HG03108 (cell line): Measurements from ENCODE around the gene LRRC8A.
"Not testable (repeated sequence)": the region's sequence is repeated elsewhere in the genome, so short reads cannot be mapped to it uniquely, and the experiment has no call there.

Experiments
- ATAC-seq: cut with Tn5 transposase; IDR thresholded peaks from one replicate; pipeline ENCODE4 v1.9.1; 2021; ENCODE audit warnings: moderate library complexity; ENCODE audit not compliant: unreplicated experiment

The LRRC8A gene

DNA sequence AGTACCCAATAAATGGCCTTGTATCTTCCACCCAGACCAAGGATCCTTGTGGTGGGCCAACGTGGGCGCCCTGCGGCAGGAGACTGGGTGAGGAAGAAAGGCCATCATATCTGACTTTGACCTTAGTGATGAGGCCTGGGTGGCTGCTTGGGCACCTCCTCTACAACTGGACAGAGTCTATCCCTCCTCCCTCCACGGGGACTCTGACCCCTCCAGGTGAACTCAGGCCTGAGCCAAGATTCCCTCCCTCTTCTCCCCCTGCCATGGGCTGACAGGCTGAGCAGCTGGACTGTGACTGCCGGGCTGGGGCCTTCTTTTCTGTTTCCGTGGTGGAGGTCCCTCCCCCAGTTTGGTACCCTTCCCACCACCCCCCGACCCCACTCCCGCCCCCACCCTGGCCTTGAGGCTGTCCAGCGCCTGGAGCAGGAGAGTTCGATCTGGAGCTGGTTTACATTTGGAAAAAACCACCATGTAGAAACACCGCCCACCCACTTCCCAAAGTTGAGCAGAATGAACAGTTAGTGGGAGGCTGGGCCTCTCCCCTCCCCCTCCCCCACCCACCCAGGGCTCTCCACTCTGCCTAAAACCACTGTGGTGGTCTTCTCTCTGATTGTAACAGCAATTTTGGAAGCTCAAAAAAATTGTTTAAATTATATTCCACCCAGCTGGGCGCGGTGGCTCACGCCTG is 37.6 kb downstream of the LRRC8A start:
- no peak for ATAC-seq

DNA sequence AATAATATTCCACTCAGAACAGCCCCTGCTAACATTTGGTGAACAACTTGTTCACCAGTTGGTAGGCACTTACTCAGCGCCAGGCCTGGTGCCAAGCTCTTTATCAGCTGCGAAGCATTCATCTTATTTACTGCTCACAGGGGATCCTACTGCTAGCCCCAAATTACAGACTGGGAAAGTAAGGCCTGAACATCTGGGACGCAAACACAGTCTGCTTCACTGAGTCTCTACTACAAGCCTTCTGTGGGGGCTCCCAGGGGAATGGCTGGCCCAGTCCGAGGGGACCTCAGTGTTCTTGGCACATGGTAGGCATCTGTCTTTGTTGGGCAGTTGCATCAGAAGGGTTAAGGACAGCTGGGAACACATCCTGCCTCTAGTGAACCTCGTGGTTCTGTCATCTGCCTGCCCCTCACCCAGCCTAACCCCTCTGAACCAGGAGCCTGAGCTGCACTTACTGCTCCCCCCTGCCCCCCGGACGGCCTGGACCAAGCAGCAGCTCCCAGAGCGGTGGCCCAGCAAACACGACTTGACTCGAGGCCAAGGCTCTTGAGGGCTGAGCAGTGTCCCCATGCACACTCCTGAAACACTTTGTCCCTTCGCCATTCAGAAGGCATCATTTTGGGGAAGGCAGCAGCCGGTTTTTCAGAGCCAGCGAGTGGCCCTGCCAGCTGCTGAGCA is 38.6 kb downstream of the LRRC8A start, which contains the start of gene PHYHD1:
PHYHD1 (plus strand) TSS at position 602 of the 678 bp plus-strand sequence. CDS start 1,342 bp downstream, outside the sequence.
- no peak for ATAC-seq

DNA sequence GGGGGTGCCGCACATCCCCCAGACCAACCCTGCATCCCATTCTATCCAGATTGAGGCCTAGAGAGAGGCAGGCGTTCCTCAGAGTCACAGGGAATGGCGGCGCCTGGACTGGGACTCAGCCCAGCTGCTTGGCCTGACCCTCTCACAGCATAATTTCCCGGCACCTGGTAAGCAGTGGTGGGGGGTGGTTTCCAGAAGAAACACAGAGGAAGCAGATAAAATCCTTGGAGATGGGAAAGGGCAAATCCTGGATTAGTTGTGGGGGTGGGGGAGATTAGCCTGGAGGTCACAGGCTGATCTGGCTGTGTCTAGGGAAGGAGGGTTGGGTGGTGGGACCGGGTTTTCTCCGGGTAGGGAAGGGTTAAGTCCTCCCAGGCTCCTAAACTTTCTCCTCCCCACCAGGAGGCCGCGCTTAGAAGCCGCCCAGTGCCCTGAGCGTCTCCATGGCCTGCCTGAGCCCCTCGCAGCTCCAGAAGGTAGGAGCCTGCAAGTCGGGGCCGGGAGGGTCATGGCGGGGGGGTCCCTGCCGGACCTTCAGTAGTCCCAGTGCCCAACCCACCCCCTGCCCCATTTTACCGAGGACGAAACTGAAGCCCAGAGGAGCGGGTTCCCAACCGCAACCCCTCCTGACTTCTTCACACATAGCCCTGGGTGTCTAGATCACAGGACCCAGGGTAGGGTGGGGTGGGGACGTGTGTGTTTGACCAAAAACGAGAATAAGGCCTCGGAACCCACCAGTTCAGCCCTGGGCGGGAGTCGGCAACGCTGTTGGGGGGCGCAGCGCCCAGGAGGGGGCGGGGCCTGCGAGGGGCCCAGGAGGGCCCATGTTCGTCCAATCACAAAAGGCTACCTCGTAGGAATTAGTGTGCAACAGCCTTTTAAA is 40.2 kb downstream of the LRRC8A start:
- no peak for ATAC-seq

DNA sequence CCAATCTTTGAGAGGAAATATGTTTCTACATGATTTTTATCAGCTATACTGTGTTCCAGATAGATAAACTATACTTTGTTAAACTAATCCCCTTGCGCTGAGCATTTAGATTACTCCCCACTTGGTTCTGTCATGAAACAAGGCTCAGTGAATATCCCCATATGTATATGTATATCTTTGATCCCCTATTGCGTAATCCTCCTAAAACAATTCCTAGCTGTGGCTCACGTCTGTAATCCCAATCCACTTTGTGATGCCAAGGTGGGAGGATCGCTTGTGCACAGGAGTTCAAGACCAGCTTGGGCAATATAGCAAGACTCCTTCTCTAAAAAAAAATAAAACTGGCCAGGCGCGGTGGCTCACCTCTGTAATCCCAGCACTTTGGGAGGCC is 41.6 kb downstream of the LRRC8A start:
- no peak for ATAC-seq

DNA sequence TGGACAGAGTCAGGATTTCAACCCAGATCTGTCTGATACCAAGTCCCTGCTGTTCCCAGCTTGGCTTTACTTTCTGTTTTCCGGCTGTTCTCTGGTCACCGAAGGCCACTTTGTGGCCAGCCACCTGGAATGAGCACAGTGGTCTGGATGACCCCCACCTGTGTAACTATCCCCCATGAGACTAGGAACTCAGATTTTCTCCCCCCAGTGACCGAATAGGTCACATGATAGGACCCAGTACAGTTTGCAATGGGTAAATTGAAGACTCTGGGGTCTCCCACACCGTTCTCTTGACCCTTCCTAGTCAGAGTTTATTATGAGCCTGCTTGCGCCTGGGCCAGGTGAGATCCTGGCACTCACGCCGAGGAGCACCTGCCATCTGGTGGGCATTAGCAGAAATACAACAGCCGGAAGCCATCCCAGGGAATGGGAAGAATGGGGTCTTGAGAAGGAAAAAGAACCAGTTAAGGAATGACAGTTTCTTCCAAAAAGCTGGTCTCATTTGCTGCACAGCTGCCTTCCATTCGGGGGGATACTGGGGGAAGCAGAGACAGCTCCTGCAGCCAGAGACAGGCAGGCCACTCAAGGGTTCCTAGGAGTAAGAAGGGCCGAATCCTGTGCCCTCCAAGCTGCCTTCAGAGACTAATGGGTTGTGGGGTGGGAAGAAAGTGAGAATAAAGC is 45.9 kb downstream of the LRRC8A start:
- ATAC-seq: no peak

DNA sequence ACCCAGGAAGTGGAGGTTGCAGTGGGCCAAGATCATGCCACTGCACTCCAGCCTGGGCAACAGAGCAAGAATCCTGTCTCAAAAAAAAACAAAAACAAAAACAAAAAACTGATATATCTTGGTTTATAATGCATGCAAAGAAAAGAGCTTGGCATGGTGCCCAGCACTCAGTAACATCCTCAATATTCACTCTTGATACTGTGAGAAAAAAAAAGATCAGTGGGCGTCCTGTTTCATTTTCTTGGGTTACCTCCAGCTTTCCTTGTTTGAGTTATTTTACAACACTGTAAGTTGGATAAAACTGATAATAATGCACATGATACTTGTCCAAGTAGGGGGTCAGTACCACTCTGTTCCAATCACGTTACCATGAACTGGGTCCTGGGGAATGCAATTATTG is 46.7 kb downstream of the LRRC8A start:
- ATAC-seq: no peak

DNA sequence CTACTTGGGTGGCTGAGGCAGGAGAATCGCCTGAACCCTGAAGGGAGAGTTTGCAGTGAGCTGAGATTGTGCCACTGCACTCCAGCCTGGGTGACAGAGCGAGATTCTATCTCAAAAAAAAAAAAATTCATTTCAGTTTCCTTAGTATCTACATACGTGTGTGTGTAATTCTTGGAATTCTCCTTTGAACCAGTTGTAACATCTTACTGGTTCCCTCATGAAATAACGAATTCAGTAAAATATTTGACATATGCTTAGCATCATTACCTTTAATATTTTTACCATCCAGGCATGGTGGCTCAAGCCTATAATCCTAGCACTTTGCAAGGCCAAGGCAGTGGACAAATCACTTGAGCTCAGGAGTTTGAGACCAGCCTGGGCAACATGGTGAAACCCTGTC is 47.6 kb downstream of the LRRC8A start:
- no peak for ATAC-seq

DNA sequence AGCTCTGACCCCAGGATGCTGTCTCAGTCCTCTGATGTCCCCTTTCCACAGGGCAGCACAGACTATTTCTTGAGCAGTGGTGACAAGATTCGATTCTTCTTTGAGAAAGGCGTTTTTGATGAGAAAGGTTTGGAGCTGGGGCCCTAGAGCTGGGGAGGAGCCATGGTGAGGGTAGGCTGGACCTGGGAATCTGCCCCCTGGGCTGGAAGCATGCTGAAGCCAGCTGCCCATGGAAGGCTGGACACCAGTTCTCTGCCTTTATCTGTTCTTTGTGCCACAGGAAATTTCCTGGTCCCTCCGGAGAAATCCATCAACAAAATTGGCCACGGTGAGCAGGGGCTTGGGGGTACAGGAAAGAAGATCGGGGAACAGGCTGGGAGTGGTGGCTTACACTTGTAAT is 51.8 kb downstream of the LRRC8A start:
- no peak for ATAC-seq

DNA sequence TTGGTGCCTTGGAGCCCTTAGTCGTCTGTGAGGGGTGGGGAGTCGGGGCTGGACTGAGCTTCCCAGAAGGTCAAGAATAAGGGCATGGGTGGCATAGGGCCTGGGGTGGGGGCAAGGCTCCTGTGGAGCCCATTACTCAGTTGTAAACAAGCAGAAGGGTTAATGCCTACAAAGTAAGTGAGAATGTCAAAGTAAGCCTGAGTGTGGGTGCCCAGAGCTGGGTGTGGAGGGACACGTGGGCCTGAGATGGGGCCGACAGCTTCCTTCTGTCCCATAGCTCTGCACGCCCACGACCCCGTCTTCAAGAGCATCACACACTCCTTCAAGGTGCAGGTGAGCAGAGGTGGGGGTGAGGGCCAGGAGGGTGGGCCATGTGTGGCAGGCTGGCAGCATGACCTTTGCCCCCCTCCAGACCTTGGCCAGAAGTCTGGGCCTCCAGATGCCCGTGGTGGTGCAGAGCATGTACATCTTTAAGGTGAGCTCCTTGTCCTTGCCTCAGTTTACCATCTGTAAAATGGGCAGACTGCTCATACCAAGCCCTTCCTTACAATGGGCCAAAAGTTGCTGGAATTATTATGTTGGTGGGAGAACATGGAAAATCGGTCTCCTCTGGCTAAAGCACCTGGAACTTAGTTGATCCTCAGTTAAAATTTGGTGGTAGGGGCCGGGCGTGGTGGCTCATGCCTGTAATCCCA is 54.4 kb downstream of the LRRC8A start:
- ATAC-seq: no peak

DNA sequence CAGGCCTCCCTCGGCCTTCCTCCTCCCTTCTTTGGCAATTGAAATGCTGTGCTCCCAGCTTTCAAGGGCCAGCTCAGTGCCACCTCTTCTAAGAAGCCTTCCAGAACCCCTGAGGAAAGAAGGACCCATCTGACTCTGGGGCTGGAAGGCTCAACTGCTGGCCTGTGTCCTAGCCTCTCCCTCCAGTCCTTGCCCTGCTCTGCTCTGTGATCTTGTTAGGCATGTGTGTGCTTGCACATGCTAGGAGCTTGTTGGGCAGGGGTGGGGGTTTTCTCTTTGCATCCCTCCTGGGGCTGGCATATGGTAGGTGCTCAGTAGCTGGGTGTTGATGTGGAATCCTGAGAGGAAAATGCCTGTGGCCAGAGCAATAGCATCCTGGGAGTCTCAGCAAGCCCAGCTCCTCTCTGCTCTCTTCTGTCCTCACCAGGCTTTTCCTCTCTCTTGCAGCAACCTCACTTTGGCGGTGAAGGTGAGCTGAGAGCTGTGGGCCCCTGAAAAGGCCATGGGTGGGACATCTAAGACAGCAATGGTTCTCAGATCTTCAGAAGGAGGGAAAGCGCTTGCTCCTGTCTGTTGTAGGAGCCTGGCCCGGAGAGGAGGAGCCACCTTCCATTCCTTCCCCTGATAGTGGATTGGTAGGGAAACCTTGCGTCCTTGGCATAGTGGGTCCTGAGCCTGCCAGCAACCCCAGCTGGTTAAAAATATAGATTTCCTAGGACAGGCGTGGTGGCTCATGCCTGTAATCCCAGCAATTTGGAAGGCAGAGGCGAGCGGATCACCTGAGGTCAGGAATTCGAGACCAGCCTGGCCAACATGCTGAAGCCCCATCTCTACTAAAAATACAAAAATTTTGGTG is 55.6 kb downstream of the LRRC8A start:
- ATAC-seq: no peak

DNA sequence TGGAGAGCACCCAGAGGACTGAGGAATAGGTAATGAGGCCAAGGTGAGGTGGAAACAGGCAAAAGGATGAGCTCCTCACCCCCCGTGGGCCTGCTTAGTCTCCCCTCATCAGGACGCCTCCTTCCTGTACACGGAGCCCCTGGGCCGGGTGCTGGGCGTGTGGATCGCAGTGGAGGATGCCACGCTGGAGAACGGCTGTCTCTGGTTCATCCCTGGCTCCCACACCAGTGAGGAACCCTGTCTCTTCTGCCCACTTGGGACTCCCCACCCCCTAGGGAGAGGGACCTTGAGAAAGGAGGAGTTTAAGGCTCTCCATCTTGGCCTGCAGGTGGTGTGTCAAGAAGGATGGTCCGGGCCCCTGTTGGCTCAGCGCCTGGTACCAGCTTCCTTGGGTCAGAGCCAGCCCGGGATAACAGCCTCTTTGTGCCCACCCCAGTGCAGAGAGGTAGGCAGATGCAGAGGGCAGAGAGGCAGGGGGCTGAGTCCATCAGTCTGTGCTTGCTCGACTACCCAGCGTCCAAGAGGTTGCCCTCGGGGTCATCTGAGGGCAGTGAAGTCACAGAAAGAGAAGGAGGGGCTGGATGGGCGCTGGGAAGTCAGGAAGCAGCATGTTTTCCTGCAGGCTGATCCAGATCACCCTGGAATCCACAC is 58.5 kb downstream of the LRRC8A start:
- no peak for ATAC-seq

DNA sequence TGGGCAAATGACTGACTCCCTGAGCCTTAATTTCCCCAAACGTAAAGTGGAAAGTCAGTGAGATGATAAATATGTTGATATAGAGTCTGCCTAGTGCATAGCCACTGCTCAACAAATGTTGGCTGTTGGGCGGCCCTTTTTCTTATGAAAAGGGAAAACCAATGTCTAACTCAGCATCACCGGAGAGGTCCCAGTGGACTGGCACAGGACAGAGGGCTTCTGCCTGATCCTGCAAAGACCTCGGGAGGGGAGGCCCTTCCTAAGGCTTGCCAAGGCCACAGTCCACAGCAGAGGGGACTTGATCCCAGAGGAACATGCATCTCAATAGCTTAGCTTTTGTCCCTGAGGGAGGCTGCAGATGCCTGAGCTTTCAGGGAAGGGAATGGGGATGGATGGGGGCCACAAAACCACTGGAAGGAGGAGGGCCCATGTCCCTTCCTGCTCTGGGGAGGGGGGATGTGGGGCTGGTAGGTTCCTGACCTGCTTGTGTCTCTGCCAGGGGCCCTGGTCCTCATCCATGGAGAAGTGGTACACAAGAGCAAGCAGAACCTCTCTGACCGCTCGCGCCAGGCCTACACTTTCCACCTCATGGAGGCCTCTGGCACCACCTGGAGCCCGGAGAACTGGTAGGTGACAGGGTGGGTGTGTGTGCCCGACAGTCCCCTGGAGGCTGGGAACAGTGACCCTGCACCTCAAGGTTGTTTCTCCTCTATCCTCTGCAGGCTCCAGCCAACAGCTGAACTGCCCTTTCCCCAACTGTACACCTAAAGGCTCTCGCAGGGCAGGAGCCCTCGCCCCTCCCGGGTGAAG is 59.2 kb downstream of the LRRC8A start:
- ATAC-seq: no peak

DNA sequence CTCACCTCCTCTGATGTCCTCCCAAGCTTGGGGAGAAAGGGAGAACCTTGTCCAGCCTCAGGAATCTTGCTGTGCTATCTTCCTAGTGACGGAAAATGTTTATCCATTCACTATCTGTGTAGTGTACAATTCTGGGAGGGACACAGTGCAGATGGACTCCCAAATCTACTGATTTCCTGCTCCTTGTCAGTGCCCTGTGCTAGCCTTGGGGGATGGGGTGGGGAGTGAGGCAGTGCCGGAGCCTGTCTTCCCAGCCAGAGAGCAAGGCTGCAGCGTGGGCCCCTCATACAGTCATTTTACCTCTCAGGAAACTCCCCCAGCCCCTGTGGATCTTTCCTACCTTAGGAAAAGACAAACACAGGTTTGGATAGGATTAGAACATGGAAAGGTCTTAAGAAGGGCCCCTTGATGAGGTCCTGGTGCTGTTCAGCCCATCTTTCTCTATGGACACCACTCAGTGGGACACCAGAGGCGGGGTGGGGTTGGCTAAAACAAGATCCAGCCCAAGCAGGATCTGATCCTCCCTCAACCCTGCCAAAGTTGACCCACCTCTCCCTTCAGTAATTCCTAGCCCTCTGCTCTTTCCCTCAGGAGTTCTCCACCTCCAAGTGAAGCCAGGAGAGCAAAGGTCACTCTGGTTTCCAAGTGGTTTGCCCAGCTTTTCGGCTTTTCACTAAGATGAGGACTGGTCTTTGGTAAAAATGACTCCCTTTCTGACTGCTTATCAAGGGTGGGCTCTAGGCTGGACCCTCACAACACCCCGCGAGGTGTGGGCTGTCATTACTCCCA is 62.1 kb downstream of the LRRC8A start:
- no peak for ATAC-seq

DNA sequence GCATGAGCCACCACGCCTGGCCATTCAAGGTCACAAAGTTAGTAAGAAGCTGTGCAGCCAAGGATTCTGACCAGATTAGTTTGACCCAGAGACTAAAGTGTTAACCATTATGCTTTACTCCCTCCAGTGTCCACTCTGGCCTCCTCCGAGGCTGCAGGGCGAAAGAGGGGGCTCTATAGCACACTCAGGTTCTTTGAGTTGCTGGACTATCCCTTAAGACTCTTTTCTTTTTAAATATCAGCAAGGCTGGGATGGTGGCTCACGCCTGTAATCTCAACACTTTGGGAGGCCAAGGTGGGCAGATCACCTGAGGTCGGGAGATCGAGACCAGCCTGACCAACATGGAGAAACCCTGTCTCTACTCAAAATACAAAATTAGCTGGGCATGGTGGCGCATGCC is 63.0 kb downstream of the LRRC8A start:
- ATAC-seq: not testable (repeated sequence)

DNA sequence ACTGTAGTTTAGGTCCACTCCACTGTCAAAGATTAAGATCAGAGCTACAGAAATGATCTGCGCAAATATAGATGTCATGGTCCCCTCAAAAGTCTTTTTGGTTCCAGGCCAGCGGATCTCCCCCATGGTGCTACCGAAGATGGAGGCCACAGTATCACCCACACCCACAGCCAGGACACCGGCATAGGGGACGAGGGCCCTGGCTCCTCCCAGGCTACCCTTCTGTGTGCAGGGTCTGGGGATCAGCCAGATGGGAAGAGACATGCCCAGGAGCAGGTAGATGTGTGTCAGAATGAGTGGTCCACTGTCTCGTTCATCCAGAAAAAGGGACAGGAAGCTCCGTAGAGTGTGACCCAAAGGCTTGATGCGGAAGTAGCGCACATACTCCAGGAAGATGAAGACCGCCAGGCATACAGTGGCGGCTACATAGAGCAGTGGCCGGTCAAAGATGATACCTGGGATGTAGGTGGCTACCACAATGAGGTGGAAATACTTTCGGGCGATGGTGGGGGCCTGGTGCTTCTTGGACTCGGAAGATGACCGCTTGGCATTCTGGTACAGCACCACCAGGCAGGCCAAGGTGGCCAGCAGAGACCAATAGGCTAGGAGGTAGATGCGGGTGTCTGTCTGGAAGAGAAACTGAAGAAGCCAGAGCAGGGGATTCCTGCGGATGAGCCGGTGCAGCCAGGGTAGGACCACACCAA is 64.0 kb downstream of the LRRC8A start:
- no peak for ATAC-seq

DNA sequence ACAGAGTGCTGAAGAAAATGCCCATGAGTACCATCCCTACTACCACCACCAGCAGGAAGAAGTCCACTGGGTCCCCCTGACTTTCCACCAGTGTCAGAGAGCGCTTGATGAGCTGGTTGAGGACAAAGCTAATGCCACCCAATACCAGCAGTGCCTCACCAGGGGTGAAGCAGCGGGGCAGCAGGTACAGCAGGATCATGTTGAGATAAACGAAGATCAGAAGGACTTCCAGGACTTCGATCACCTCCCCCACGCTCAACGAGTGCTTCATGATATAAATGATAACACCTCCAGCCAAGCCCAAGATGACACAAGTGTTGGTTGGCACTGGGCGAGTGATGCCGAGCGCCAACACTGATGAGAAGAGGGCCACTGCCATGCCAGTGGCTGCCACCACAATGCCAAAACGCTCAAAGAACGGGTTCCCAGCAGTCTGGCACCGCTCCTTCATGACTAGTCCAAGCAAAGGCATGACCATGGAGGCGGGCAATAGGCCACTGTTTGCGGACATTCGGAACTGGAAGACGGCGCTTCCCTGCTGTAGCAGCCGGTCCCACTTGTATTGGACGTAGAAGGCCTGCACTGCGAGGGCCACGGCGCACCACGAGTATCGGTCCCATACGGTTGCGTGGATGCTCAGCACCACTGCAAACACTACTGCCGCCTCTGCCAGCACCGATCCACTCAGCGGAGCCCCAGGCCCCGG is 64.8 kb downstream of the LRRC8A start:
- ATAC-seq: peak; percentile 8

DNA sequence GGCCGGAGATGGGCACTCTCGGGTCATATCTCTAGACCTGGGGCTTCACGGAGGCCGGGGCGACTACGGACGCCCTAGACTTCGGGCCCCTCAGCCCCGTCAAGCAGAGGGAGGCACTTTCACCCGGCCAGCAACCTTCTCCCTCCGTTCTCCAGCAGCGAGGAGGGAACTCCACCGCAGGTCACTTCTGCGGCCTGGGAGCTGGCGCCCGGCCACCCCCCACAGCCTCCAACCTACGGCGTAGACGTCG is 65.3 kb downstream of the LRRC8A start:
- no peak for ATAC-seq
